ENCODE results near the gene POU2F3. TPM values are rescaled to one million over a fixed set of nuclear protein-coding genes. Genes with fewer than 3 reads are reported as not detected.

Gene POU2F3
- total and polyA plus RNA-seq, 8 donors = 0.18 to 1.9 (median 1.3) TPM; not detected in 2

- H3K27ac ChIP-seq = no peak overlapping the region
- DNase-seq = no peak
- H3K36me3 ChIP-seq = no peaks in the 10 kb centered on the region
- TF ChIP-seq EP300 (IDR thresholded peaks at IDR 0.05) (no peak), CTCF (IDR thresholded peaks at IDR 0.05) (no peak), POLR2A (IDR thresholded peaks at IDR 0.05) (no peak), POLR2AphosphoS5 (IDR thresholded peaks at IDR 0.05) (no peak)
- H3K4me1 ChIP-seq = peaks cover 0 to 4% (median 0%) of the 10 kb centered on the region in 4 donors
- peaks cover 0 to 25% (median 0%) of the 10 kb centered on the region in 3 donors for H3K27me3 ChIP-seq
- no peaks in the 10 kb centered on the region for H3K9me3 ChIP-seq
- intact Hi-C loops (cut with DNase I; ENCODE audit: low total_unique reads) = loop anchor here (5.0 kb wide), 1 partner anchor 56 kb away; no protein-coding TSS in a partner anchor
- 64 to 70% (median 68%) methylated on average over 5 of the region's 5 CpGs for WGBS, 5 donors
- H3K4me3 ChIP-seq = no peak overlapping the region
These were observed 53.3 kb downstream of the POU2F3 start for GRCh38 chr11:120293038-120293800.

- intact Hi-C loops (cut with DNase I; ENCODE audit: low total_unique reads) = loop anchor here (5.0 kb wide), 1 partner anchor 57 kb away; no protein-coding TSS in a partner anchor
- Histone ChIP-seq H3K4me1 (peaks cover 0 to 4% (median 0%) of the 10 kb centered on the region in 4 donors), H3K27me3 (peaks cover 0 to 25% (median 3%) of the 10 kb centered on the region in 3 donors), H3K4me3 (no peak overlapping the region), H3K36me3 (no peaks in the 10 kb centered on the region), H3K27ac (no peak overlapping the region), H3K9me3 (no peaks in the 10 kb centered on the region)
- DNase-seq = no peak
- TF ChIP-seq POLR2A (IDR thresholded peaks at IDR 0.05) (no peak), CTCF (IDR thresholded peaks at IDR 0.05) (no peak), POLR2AphosphoS5 (IDR thresholded peaks at IDR 0.05) (no peak), EP300 (IDR thresholded peaks at IDR 0.05) (no peak)
- 63 to 76% (median 74%) methylated on average over 4 to 5 of the region's 5 CpGs for WGBS, 5 donors
These were observed 54.2 kb downstream of the POU2F3 start for GRCh38 chr11:120294096-120294495.

GRCh38 chr11:120295099-120295498 lies 55.2 kb downstream of the POU2F3 start:
- Histone ChIP-seq H3K4me1 (peaks cover 3 to 11% (median 4%) of the 10 kb centered on the region in 4 donors), H3K36me3 (no peaks in the 10 kb centered on the region), H3K27me3 (peaks cover 0 to 33% (median 3%) of the 10 kb centered on the region in 3 donors), H3K27ac (no peak overlapping the region), H3K4me3 (no peak overlapping the region), H3K9me3 (no peaks in the 10 kb centered on the region)
- 27 to 40% (median 32%) methylated on average over 4 of the region's 4 CpGs for WGBS, 5 donors
- DNase-seq = peak in 1 of 2 donors; percentile 66
- intact Hi-C loops (cut with DNase I; ENCODE audit: low total_unique reads) = no loop called here
- no peak for TF ChIP-seq EP300 (IDR thresholded peaks at IDR 0.05)
- TF ChIP-seq POLR2AphosphoS5 (IDR thresholded peaks at IDR 0.05) = no peak
- no peak for TF ChIP-seq CTCF (IDR thresholded peaks at IDR 0.05)
- no peak for TF ChIP-seq POLR2A (IDR thresholded peaks at IDR 0.05)

GRCh38 chr11:120296554-120296953 lies 56.6 kb downstream of the POU2F3 start:
- Histone ChIP-seq H3K27ac (no peak overlapping the region), H3K4me3 (no peak overlapping the region), H3K4me1 (peaks cover 3 to 20% (median 7%) of the 10 kb centered on the region in 4 donors), H3K27me3 (peaks cover 0 to 33% (median 3%) of the 10 kb centered on the region in 3 donors), H3K36me3 (no peaks in the 10 kb centered on the region), H3K9me3 (no peaks in the 10 kb centered on the region)
- intact Hi-C loops (cut with DNase I; ENCODE audit: low total_unique reads) = no loop called here
- TF ChIP-seq EP300 (IDR thresholded peaks at IDR 0.05) (no peak), CTCF (IDR thresholded peaks at IDR 0.05) (no peak), POLR2A (IDR thresholded peaks at IDR 0.05) (no peak), POLR2AphosphoS5 (IDR thresholded peaks at IDR 0.05) (no peak)
- WGBS, 5 donors = 92 to 99% (median 99%) methylated on average over 5 of the region's 5 CpGs
- no peak for DNase-seq

Data from stomach (tissue), 9 donors.